Karpas-422 (cell line): ENCODE measurements around the gene PC. TPM values are rescaled to one million over a fixed set of nuclear protein-coding genes. Genes with fewer than 3 reads are reported as not detected.

Experiments used
- DNase-seq: peaks from one replicate; pipeline ENCODE4 v3.0.0-alpha.2; 2015
- H2AFZ ChIP-seq: fragments of 200-600 bp; sonication (generic); 2 replicates; pipeline ENCODE4 v1.6.1; 2014; ENCODE audit warnings: antibody characterized with exemption, low read length, mixed read lengths
- H3K27ac ChIP-seq: fragments of 200-600 bp; sonication (generic); 2 replicates; pipeline ENCODE4 v1.5.1; 2014; ENCODE audit warnings: mild to moderate bottlenecking, low read length, moderate library complexity
- H3K27me3 ChIP-seq: fragments of 200-600 bp; sonication (generic); 2 replicates; pipeline ENCODE4 v1.6.1; 2014; ENCODE audit warnings: low read length, mixed read lengths
- H3K36me3 ChIP-seq: fragments of 200-600 bp; sonication (generic); 2 replicates; pipeline ENCODE4 v1.6.1; 2014; ENCODE audit warnings: low read length, mixed read lengths; ENCODE audit not compliant: insufficient read depth
- H3K4me1 ChIP-seq: fragments of 200-600 bp; sonication (generic); 2 replicates; pipeline ENCODE4 v1.6.1; 2014; ENCODE audit warnings: mild to moderate bottlenecking, low read length, mixed read lengths
- H3K4me2 ChIP-seq: fragments of 200-600 bp; sonication (generic); 2 replicates; pipeline ENCODE4 v1.6.1; 2014; ENCODE audit warnings: low read length, low read depth, mild to moderate bottlenecking; ENCODE audit not compliant: poor library complexity, severe bottlenecking
- H3K4me3 ChIP-seq: fragments of 200-600 bp; sonication (generic); 2 replicates; pipeline ENCODE4 v1.5.1; 2014; ENCODE audit warnings: mild to moderate bottlenecking, antibody characterized with exemption, low read length, mixed read lengths
- H3K79me2 ChIP-seq: fragments of 200-600 bp; sonication (generic); 2 replicates; pipeline ENCODE4 v1.6.1; 2014; ENCODE audit warnings: mild to moderate bottlenecking, low read length, mixed read lengths
- H3K9ac ChIP-seq: fragments of 200-600 bp; sonication (generic); 2 replicates; pipeline ENCODE4 v1.6.0; 2014; ENCODE audit warnings: low read length
- H3K9me2 ChIP-seq: fragments of 200-600 bp; sonication (generic), shearing (Covaris generic); replicated peaks from 2 replicates; pipeline ENCODE4 v1.6.0; 2014; ENCODE audit warnings: mild to moderate bottlenecking, low read length, moderate library complexity; ENCODE audit not compliant: insufficient read depth
- H3K9me3 ChIP-seq: fragments of 300-700, 200-600 bp; sonication (generic); 2 replicates; pipeline ENCODE4 v1.6.1; 2014; ENCODE audit warnings: low read length, mixed read lengths
- H4K20me1 ChIP-seq: fragments of 200-600 bp; sonication (generic); 2 replicates; pipeline ENCODE4 v1.6.1; 2014; ENCODE audit warnings: mild to moderate bottlenecking, antibody characterized with exemption, low read length, low read depth; ENCODE audit not compliant: insufficient read depth
- total RNA-seq: library from RNA; depleted of rRNA; stranded (reverse); fragments of >200 nt; shearing (Covaris generic); gene quantifications from 2 replicates; pipeline ENCODE4 v1.2.3, GENCODE V29; 2014; ENCODE audit warnings: low replicate concordance

PC gene
- total RNA-seq, 1 experiment from 2014 or later = not detected

DNA sequence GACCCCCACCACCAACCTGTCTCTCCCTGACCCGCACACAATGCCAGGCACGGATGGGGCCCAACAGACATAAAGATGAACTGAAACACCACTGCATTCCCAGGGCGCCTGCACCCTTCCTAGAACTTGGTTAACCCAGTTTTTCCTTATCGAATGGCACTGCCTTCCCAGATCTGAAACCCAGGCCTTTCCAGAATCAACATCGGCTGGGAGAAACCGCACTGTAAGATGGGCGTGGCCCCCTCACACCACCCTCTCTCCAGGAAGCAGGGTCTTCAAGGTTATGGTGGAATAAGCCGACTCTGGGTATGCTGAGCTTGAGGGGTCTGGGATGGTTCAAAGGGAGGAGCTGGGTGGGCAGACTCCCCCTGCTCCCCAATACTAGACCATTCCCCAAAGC lies 78.2 kb downstream of the PC start:
- no peaks in the 10 kb centered on the region for H4K20me1 ChIP-seq
- peak overlapping the region; percentile 53 for H3K4me2 ChIP-seq
- peaks cover 30% of the 10 kb centered on the region for H3K4me1 ChIP-seq
- H2AFZ ChIP-seq = no peak overlapping the region
- no peak overlapping the region for H3K27ac ChIP-seq
- DNase-seq = no peak
- H3K9ac ChIP-seq = peak overlapping the region; percentile 46
- H3K36me3 ChIP-seq = no peaks in the 10 kb centered on the region
- H3K27me3 ChIP-seq = no peaks in the 10 kb centered on the region
- H3K4me3 ChIP-seq = no peak overlapping the region; the same call in 1 of the 2 replicates
- H3K9me3 ChIP-seq = no peaks in the 10 kb centered on the region
- no peaks in the 10 kb centered on the region for H3K79me2 ChIP-seq
- no peaks in the 10 kb centered on the region for H3K9me2 ChIP-seq

DNA sequence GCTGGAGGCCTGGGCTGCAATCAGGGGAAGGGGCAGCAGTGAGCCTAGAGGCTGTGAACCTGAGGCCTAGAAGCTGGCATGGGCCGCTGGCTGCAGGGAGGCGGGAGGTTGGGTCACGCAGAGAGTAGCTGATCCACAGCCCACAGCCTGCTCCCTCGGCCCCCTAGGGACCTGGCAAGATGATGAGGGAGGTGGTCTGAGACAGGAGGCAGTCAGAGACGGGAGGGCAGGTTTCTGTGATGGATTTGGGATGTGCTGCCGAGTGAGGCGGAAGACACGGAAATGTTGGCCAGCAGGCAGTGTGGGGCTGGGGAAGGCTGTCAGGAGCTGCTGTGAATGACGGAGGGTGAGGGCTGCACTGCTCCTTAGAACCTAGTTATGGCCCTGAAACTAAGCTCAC lies 78.6 kb downstream of the PC start:
- Histone ChIP-seq H3K79me2 (no peaks in the 10 kb centered on the region), H3K9me3 (no peaks in the 10 kb centered on the region), H3K9me2 (no peaks in the 10 kb centered on the region), H3K4me1 (peaks cover 30% of the 10 kb centered on the region), H3K27me3 (no peaks in the 10 kb centered on the region), H2AFZ (no peak overlapping the region), H3K27ac (no peak overlapping the region), H3K4me2 (no peak overlapping the region), H3K36me3 (no peaks in the 10 kb centered on the region), H4K20me1 (no peaks in the 10 kb centered on the region), H3K4me3 (no peak overlapping the region), H3K9ac (no peak overlapping the region)
- no peak for DNase-seq

GRCh38 chr11:66879000-66879399 lies 79.2 kb downstream of the PC start:
- Histone ChIP-seq H3K79me2 (no peaks in the 10 kb centered on the region), H3K4me2 (no peak overlapping the region), H3K4me3 (no peak overlapping the region), H3K27ac (no peak overlapping the region), H3K9me3 (no peaks in the 10 kb centered on the region), H3K27me3 (no peaks in the 10 kb centered on the region), H2AFZ (no peak overlapping the region), H4K20me1 (no peaks in the 10 kb centered on the region), H3K9ac (no peak overlapping the region), H3K4me1 (peaks cover 30% of the 10 kb centered on the region), H3K36me3 (no peaks in the 10 kb centered on the region), H3K9me2 (no peaks in the 10 kb centered on the region)
- DNase-seq = no peak

DNA sequence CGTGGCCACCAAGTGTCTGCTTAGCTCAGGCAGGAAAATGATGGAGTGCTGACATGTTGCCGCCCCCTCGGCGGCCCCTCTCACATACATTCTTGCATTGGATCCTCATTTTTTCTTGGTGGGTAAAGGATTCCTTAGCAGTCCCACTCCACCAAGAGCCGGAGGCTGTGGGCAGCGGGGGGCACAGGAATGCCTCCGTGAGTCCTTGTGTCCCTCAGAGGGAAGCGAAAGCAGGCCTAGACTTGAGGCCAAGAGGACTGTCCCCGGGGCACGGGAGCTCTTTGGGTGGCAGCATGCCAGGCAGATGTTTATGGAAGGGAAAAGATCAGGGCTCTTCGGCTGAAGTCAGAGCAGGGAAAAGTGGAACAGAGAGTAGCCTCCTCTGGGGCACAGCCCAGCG lies 79.7 kb downstream of the PC start:
- Histone ChIP-seq H3K36me3 (no peaks in the 10 kb centered on the region), H3K79me2 (no peaks in the 10 kb centered on the region), H3K9me3 (no peaks in the 10 kb centered on the region), H3K27me3 (no peaks in the 10 kb centered on the region), H3K4me3 (no peak overlapping the region), H3K4me2 (no peak overlapping the region), H3K9me2 (no peaks in the 10 kb centered on the region), H3K27ac (no peak overlapping the region), H2AFZ (no peak overlapping the region), H4K20me1 (no peaks in the 10 kb centered on the region), H3K9ac (no peak overlapping the region), H3K4me1 (peaks cover 30% of the 10 kb centered on the region)
- DNase-seq = no peak

DNA sequence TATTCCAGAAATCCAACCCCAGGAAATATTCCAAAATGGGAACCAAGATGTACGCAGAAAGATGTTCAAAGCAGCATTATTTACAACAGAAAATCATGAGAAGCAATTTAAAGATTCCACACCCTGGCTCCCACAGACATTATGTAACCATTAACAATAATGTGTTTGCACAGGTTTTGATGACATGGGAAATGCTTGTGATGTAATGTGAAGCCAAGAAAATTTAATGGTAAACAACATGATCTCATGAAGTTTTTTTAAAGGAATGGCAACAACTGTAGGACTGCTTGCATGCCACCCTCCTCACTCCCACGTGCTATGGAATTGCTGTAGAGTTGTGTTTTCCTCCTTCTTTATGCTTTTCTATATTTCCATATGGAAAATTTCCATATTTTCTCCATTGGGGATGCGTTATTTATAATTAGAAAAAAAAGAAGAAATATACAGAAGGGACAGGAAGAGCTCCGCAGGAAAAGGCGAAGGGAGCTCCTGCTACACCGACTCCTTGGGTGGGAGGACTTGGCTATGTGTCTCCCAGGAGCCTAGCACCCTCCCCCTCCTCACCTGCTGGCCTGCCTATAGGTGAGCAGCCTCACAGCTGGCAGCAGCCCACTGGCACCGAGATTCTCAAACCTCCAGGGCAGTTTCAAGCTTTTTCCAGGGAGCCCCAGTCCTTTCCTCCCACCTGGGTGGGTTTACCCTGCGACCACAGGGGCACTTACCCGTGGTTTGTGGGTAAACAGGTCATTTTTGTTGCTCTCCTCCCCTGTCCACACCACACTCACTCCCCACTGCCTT lies 80.4 kb downstream of the PC start:
- H3K9ac ChIP-seq = no peak overlapping the region
- no peak for DNase-seq
- no peaks in the 10 kb centered on the region for H3K9me2 ChIP-seq
- H2AFZ ChIP-seq = no peak overlapping the region
- H3K27me3 ChIP-seq = no peaks in the 10 kb centered on the region
- no peak overlapping the region for H3K4me3 ChIP-seq
- H3K79me2 ChIP-seq = no peaks in the 10 kb centered on the region
- no peaks in the 10 kb centered on the region for H3K36me3 ChIP-seq
- H3K4me1 ChIP-seq = peaks cover 27% of the 10 kb centered on the region
- H3K4me2 ChIP-seq = no peak overlapping the region
- H3K9me3 ChIP-seq = no peaks in the 10 kb centered on the region
- H4K20me1 ChIP-seq = no peaks in the 10 kb centered on the region
- no peak overlapping the region for H3K27ac ChIP-seq

- Histone ChIP-seq H3K36me3 (no peaks in the 10 kb centered on the region), H3K4me3 (no peak overlapping the region), H4K20me1 (no peaks in the 10 kb centered on the region), H3K4me2 (no peak overlapping the region), H3K9ac (no peak overlapping the region), H3K27ac (no peak overlapping the region), H3K9me3 (no peaks in the 10 kb centered on the region), H3K27me3 (no peaks in the 10 kb centered on the region), H3K9me2 (no peaks in the 10 kb centered on the region), H2AFZ (no peak overlapping the region), H3K4me1 (peaks cover 10% of the 10 kb centered on the region), H3K79me2 (no peaks in the 10 kb centered on the region)
- DNase-seq = no peak
These were observed 82.8 kb downstream of the PC start for GRCh38 chr11:66875378-66875777.

DNA sequence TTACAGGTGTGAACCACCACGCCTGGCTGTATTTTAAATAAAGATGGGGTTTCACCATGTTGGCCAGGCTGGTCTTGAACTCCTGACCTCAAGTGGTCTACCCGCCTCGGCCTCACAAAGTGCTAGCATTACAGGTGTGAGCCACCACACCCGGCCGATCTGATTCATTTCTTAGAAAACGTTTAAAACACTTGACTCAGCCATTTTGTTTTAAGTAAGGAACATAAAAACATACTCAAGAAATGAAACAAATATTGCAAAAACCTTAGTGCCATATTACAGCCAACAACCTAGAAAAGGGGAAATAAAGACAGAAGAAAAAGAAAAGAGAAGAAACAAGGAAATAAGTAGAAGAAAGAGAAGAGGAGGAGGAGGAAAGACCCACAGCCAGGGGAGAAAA lies 84.0 kb downstream of the PC start:
- Histone ChIP-seq H3K36me3 (no peaks in the 10 kb centered on the region), H3K9ac (no peak overlapping the region), H4K20me1 (no peaks in the 10 kb centered on the region), H3K9me2 (no peaks in the 10 kb centered on the region), H3K27me3 (no peaks in the 10 kb centered on the region), H2AFZ (no peak overlapping the region), H3K4me3 (no peak overlapping the region), H3K4me1 (peaks cover 4% of the 10 kb centered on the region), H3K9me3 (no peaks in the 10 kb centered on the region), H3K4me2 (no peak overlapping the region), H3K27ac (no peak overlapping the region), H3K79me2 (no peaks in the 10 kb centered on the region)
- no peak for DNase-seq

DNA sequence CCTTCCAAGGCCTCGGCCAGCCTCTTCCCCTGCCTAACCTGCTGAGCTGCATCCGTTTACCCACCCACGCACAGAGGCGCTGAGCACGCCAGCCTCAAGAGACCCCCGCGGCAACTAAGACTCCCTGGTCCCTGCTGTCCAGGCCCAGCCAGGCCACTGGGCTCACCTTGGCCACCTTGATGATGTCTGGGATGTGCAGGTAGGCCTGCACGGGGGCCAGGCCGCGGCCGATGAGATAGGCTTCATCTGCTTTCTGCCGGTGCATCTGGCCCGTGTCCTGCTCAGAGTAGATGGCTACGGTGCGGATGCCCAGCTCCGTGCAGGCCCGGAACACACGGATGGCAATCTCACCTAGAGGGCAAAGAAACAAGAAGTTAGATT lies 86.7 kb downstream of the PC start:
- Histone ChIP-seq H3K27ac (no peak overlapping the region), H3K9me2 (no peaks in the 10 kb centered on the region), H3K9ac (no peak overlapping the region), H3K9me3 (no peaks in the 10 kb centered on the region), H3K36me3 (no peaks in the 10 kb centered on the region), H4K20me1 (no peaks in the 10 kb centered on the region), H3K4me1 (peaks cover 14% of the 10 kb centered on the region), H2AFZ (no peak overlapping the region), H3K79me2 (no peaks in the 10 kb centered on the region), H3K4me2 (no peak overlapping the region), H3K27me3 (no peaks in the 10 kb centered on the region), H3K4me3 (no peak overlapping the region)
- no peak for DNase-seq
